IPS-15b (cell line): ENCODE data around the gene BRIP1.
"Not testable (repeated sequence)": the region's sequence is repeated elsewhere in the genome, so short reads cannot be mapped to it uniquely, and the experiment has no call there.

Experiments used
- H3K27me3 ChIP-seq: one replicate; pipeline ENCODE4 v1.6.1; 2013; ENCODE audit warnings: low read length; ENCODE audit not compliant: control insufficient read depth, insufficient read depth
- H3K36me3 ChIP-seq: one replicate; pipeline ENCODE4 v1.6.1; 2013; ENCODE audit warnings: low read length; ENCODE audit not compliant: control insufficient read depth, insufficient read depth
- H3K4me1 ChIP-seq: one replicate; pipeline ENCODE4 v1.6.1; 2013; ENCODE audit warnings: mild to moderate bottlenecking, low read length; ENCODE audit not compliant: control insufficient read depth, insufficient read depth
- H3K4me3 ChIP-seq: one replicate; pipeline ENCODE4 v1.5.1; 2013; ENCODE audit warnings: low read depth, low read length
- H3K9ac ChIP-seq: one replicate; pipeline ENCODE4 v1.6.1; 2013; ENCODE audit warnings: low read depth, mild to moderate bottlenecking, low read length
- H3K9me3 ChIP-seq: one replicate; pipeline ENCODE4 v1.6.1; 2013; ENCODE audit warnings: mild to moderate bottlenecking, low read length; ENCODE audit not compliant: control insufficient read depth, insufficient read depth

BRIP1 gene

GRCh38 chr17:61683466-61683865, 179.9 kb downstream of the BRIP1 start:
- Histone ChIP-seq H3K36me3 (no peaks in the 10 kb centered on the region), H3K9me3 (no peaks in the 10 kb centered on the region), H3K4me1 (no peaks in the 10 kb centered on the region), H3K27me3 (no peaks in the 10 kb centered on the region), H3K4me3 (no peak overlapping the region), H3K9ac (no peak overlapping the region)

DNA sequence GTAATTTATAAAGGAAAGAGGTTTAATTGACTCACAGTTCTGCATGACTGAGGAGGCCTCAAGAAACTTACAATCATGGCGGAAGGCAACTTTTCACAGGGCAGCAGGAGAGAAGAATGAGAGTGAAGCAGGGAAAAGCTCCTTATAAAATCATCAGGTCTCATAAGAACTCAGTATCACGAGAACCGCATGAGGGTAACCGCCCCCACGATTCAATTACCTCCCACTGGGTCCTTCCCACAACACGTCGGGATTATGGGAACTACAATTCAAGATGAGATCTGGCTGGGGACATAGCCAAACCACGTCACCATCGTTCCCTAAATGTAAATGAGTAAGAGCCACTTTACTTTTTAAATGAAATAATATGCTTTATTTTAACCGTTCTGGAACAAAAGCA, 182.4 kb downstream of the BRIP1 start:
- Histone ChIP-seq H3K9me3 (no peaks in the 10 kb centered on the region), H3K9ac (no peak overlapping the region), H3K4me3 (no peak overlapping the region), H3K27me3 (no peaks in the 10 kb centered on the region), H3K36me3 (no peaks in the 10 kb centered on the region), H3K4me1 (no peaks in the 10 kb centered on the region)

DNA sequence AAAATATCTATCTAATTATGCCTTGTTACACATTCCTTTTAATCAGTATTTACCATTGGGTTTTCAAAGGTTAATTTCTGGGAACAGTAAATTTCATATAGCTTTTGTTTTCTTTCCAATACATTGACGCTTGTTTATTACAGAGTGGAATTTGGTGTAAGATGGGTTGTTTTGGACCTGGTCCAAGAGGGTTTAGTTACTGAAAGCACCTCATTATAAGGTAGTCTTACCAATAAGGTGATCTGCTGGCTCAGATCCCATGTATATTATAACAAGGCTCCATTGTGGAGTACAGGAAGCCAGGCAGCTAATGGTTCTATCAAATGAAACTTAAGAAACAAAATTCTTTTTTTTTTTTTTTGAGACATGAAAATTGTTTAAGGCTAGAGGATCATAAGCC, 185.0 kb downstream of the BRIP1 start:
- no peak overlapping the region for H3K9ac ChIP-seq
- H3K36me3 ChIP-seq = no peaks in the 10 kb centered on the region
- H3K27me3 ChIP-seq = no peaks in the 10 kb centered on the region
- no peaks in the 10 kb centered on the region for H3K4me1 ChIP-seq
- no peaks in the 10 kb centered on the region for H3K9me3 ChIP-seq
- no peak overlapping the region for H3K4me3 ChIP-seq

GRCh38 chr17:61677150-61677811, 186.0 kb downstream of the BRIP1 start:
- H3K27me3 ChIP-seq, H3K9me3 ChIP-seq, H3K36me3 ChIP-seq, H3K9ac ChIP-seq, H3K4me3 ChIP-seq, H3K4me1 ChIP-seq: not testable (repeated sequence)

DNA sequence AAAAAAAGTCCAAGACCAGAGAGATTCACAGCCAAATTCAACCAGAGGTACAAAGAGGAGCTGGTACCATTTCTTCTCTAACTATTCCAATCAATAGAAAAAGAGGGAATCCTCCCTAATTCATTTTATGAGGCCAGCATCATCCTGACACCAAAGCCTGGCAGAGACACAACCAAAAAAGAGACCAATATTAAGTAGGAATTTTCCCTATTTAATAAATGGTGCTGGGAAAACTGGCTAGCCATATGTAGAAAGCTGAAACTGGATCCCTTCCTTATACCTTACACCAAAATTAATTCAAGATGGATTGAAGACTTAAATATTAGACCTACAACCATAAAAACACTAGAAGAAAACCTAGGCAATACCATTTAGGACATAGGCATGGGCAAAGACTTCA, 186.8 kb downstream of the BRIP1 start:
- not testable (repeated sequence) for H3K4me1 ChIP-seq, H3K27me3 ChIP-seq, H3K4me3 ChIP-seq, H3K36me3 ChIP-seq, H3K9me3 ChIP-seq, H3K9ac ChIP-seq

DNA sequence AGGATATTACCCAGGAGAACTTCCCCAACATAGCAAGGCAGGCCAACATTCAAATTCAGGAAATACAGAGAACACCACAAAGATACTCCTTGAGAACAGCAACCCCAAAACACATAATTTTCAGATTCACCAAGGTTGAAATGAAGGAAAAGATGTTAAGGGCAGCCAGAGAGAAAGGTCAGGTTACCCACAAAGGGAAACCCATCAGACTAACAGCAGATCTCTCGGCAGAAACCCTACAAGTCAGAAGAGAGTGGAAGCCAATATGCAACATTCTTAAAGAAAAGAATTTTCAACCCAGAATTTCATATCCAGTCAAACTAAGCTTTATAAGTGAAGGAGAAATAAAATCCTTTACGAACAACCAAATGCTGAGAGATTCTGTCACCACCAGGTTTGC, 188.7 kb downstream of the BRIP1 start:
- not testable (repeated sequence) for H3K4me3 ChIP-seq, H3K27me3 ChIP-seq, H3K9ac ChIP-seq, H3K9me3 ChIP-seq, H3K36me3 ChIP-seq, H3K4me1 ChIP-seq

GRCh38 chr17:61673019-61673897, 190.1 kb downstream of the BRIP1 start:
- H3K4me3 ChIP-seq, H3K4me1 ChIP-seq, H3K27me3 ChIP-seq, H3K36me3 ChIP-seq, H3K9ac ChIP-seq, H3K9me3 ChIP-seq: not testable (repeated sequence)

DNA sequence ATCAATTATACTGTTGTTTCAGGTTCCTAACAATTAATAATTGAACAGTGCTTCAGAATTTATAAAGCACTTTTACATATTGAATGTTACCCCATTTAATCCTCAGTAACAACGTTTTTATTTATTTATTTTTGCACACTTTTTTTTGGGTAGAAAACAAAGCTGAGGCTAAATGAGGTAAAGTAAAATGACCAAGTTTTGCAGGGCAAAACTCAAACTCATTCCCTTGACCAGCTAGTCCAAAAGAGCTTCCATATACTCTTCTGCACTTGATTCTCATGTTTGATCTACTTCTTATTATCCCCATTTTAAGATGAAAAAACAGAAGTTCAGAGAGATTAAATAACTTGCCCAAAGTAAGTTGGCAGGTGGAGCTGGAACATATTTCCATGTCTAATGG, 191.2 kb downstream of the BRIP1 start:
- no peaks in the 10 kb centered on the region for H3K4me1 ChIP-seq
- H3K36me3 ChIP-seq = no peaks in the 10 kb centered on the region
- no peak overlapping the region for H3K4me3 ChIP-seq
- no peaks in the 10 kb centered on the region for H3K27me3 ChIP-seq
- H3K9me3 ChIP-seq = no peaks in the 10 kb centered on the region
- no peak overlapping the region for H3K9ac ChIP-seq

DNA sequence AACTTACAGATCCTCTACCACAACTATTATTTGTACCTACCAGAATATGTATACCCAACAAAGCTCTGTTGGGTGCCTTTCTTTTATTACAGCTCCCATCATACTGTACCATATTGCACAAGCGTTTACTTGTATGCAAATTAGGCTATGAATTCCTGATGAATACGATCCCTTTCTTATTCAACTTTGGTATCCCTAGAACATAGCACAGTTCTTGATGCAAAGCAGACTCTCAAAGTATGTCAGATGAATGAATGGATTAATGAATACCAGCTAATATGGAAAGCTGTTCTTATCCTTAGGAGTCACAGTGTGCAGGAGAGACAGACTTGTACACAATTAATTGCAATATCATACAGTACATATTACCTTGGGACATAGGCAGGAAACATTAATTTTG, 192.6 kb downstream of the BRIP1 start:
- H3K36me3 ChIP-seq = no peaks in the 10 kb centered on the region
- H3K27me3 ChIP-seq = no peaks in the 10 kb centered on the region

DNA sequence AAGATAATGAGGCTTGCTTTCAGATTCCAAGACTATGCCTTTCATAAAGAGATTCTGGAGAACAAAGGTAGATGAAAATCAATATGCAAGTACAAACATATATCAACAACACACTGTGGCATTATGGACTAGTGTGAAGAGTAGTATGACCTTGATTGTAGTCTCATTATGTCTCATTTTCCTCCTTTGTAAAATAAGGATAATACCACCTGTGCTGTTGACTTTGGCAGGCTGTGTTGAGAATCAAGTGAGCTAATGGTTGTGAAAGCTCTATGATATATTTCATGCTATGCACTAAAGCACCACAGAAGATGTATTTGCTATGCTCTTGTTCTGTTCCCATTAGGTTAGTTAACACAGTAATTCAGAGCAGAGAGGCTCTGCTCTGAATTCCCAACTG, 193.8 kb downstream of the BRIP1 start:
- Histone ChIP-seq H3K27me3 (no peaks in the 10 kb centered on the region), H3K9me3 (no peaks in the 10 kb centered on the region), H3K9ac (no peak overlapping the region), H3K4me3 (no peak overlapping the region), H3K36me3 (no peaks in the 10 kb centered on the region), H3K4me1 (no peaks in the 10 kb centered on the region)

More for the DNA sequence above, 192.6 kb downstream of the BRIP1 start:
- H3K9ac ChIP-seq = no peak overlapping the region
- no peak overlapping the region for H3K4me3 ChIP-seq
- H3K9me3 ChIP-seq = no peaks in the 10 kb centered on the region
- H3K4me1 ChIP-seq = no peaks in the 10 kb centered on the region

DNA sequence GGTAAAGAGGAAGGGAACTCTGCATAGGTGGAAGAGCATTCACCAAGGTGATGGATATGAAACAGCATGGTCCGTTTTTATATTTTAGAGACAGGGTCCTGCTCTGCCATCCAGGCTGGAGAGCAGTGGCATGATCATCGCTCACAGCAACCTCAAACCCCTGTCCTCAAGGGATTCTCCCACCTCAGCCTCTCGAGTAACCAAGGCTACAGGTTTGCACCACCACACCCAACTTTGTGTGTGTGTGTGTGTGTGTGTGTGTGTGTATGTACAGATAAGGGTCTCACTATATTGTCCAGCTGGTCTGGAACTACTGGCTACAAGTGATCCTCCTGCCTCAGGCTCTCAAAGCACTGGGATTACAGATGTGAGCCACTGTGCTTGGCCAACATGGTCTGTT, 194.8 kb downstream of the BRIP1 start:
- no peaks in the 10 kb centered on the region for H3K4me1 ChIP-seq
- no peaks in the 10 kb centered on the region for H3K9me3 ChIP-seq
- H3K27me3 ChIP-seq = no peaks in the 10 kb centered on the region
- no peak overlapping the region for H3K4me3 ChIP-seq
- no peaks in the 10 kb centered on the region for H3K36me3 ChIP-seq
- H3K9ac ChIP-seq = no peak overlapping the region

- H3K27me3 ChIP-seq, H3K9me3 ChIP-seq, H3K4me3 ChIP-seq, H3K9ac ChIP-seq, H3K36me3 ChIP-seq, H3K4me1 ChIP-seq: not testable (repeated sequence)
These were observed 196.8 kb downstream of the BRIP1 start for GRCh38 chr17:61666406-61667088.
